Stimulated activated naive B cell treated with anti-CD40 and anti-IgM and Interleukin-4, amounts not matched to agents 10 μg/mL and 1 μg/mL and 100 μg/mL, for 72 hours (primary cell): ENCODE measurements around the gene CNKSR3.
A peak's percentile ranks its signal among the peaks of the same experiment; 100 is the strongest.

Experiments
- ATAC-seq, 2 donors: fragments of 150-1000 bp; cut with Tn5 transposase; replicated peaks; 2 replicates each; pipeline ENCODE4 v1.10.0; 2021; ENCODE audit warnings: moderate library complexity in 1 of 2
- DNase-seq: peaks from one replicate; pipeline ENCODE4 v3.0.0; 2021
- H3K27ac Mint-ChIP-seq: one replicate; pipeline ENCODE4 v1.8.0; 2022; ENCODE audit warnings: mild to moderate bottlenecking, mixed read lengths
- H3K27me3 Mint-ChIP-seq, 2 donors: one replicate each; pipeline ENCODE4 v1.8.0; 2022; ENCODE audit warnings: mixed read lengths in 2 of 2
- H3K36me3 Mint-ChIP-seq, 2 donors: one replicate each; pipeline ENCODE4 v1.8.0; 2022; ENCODE audit warnings: mixed read lengths in 2 of 2, mild to moderate bottlenecking in 1 of 2
- H3K4me1 Mint-ChIP-seq, 2 donors: one replicate each; pipeline ENCODE4 v1.8.0; 2022; ENCODE audit warnings: mixed read lengths in 2 of 2, mild to moderate bottlenecking in 1 of 2
- H3K4me3 Mint-ChIP-seq, 2 donors: one replicate each; pipeline ENCODE4 v1.8.0; 2022; ENCODE audit warnings: mild to moderate bottlenecking in 2 of 2, mixed read lengths in 2 of 2, moderate library complexity in 1 of 2
- H3K9me3 Mint-ChIP-seq, 2 donors: one replicate each; pipeline ENCODE4 v1.8.0; 2022; ENCODE audit warnings: mixed read lengths in 2 of 2, mild to moderate bottlenecking in 1 of 2

Gene CNKSR3

DNA sequence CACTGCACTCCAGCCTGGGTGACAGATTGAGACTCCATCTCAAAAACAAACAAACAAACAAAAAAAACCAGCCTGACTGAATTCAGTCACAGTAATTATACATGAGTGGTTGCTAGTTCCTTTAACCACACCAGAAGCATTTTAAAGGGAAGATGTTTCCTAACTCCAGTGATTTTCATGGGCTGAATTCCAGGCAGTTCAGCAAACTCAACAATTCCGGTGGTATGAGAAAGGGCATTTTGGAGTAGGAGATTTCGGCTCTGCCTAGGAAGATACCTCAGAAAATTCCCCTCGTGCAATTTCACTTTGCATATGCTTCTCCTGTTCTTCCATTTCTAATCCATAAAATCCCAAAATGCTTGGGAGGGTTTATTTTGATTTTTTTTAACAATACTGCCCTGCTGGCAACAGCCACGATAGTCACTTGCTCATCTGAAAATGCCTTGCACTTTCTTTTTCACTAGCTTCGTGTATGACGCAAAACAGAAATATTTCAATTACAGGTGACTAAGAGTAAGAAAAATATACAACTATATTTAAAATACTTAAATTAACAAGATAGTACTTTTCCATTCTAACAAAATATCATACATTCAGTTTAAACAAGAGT lies 105.6 kb downstream of the CNKSR3 start:
- DNase-seq (no peak), ATAC-seq (no peak)
- H3K9me3 Mint-ChIP-seq: peaks cover 2 to 4% of the 10 kb centered on the region in 2 donors
- H3K36me3 Mint-ChIP-seq: no peaks in the 10 kb centered on the region
- no peak overlapping the region for H3K4me3 Mint-ChIP-seq
- H3K4me1 Mint-ChIP-seq: no peaks in the 10 kb centered on the region
- H3K27me3 Mint-ChIP-seq: peaks cover 0 to 4% of the 10 kb centered on the region in 2 donors
- H3K27ac Mint-ChIP-seq: no peak overlapping the region

DNA sequence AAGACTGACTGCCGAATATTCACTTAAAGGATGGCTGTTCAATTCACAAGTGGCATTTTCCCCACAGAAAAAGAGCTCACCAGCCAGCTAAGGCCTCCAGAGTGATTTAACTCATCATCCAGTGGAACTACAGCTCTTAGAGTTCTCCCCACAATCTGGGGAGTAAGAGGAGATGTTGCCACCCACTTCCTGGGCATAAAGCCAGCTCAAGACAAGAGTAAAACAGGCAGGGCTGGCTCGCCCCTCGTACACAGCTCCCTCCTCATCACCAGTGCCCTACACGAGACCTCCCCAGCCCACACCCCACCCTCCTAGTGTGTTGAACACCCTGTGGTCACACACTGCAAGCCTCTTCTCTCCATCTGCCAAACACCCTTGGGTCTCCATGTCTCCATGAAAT lies 106.7 kb downstream of the CNKSR3 start:
- Mint-ChIP-seq H3K4me3 (no peak overlapping the region), H3K27me3 (peaks cover 0 to 4% of the 10 kb centered on the region in 2 donors), H3K36me3 (no peaks in the 10 kb centered on the region), H3K27ac (no peak overlapping the region), H3K4me1 (no peaks in the 10 kb centered on the region), H3K9me3 (peaks cover 2 to 4% of the 10 kb centered on the region in 2 donors)
- ATAC-seq (no peak), DNase-seq (no peak)

GRCh38 chr6:154402081-154402780 lies 108.3 kb downstream of the CNKSR3 start:
- no peak for DNase-seq
- H3K9me3 Mint-ChIP-seq: peaks cover 2 to 4% of the 10 kb centered on the region in 2 donors
- no peak overlapping the region for H3K4me3 Mint-ChIP-seq
- H3K27me3 Mint-ChIP-seq: peaks cover 0 to 8% of the 10 kb centered on the region in 2 donors
- H3K36me3 Mint-ChIP-seq: no peaks in the 10 kb centered on the region
- H3K4me1 Mint-ChIP-seq: no peaks in the 10 kb centered on the region
- ATAC-seq: no peak
- no peak overlapping the region for H3K27ac Mint-ChIP-seq

DNA sequence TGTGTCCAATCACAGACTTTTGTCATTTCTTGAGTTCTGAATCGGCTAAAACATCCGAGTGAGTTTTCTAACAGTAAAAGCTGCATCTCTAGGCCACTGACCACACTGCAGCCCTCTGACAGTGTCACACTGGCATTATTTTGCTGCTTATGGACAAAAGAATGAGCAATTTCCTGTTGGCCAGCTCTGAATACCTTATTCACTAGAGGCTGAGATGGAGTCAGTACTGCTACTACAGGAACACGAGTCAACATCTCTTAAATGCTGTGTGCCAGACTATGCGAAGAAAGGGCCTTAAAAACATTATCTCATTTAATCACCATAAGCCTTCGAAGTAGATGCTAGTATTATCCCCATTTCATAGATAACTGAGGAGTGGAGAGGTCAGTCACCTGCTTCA lies 111.4 kb downstream of the CNKSR3 start:
- H3K9me3 Mint-ChIP-seq: no peaks in the 10 kb centered on the region
- no peak overlapping the region for H3K27ac Mint-ChIP-seq
- no peaks in the 10 kb centered on the region for H3K4me1 Mint-ChIP-seq
- peaks cover 4 to 6% of the 10 kb centered on the region in 2 donors for H3K27me3 Mint-ChIP-seq
- no peak overlapping the region for H3K4me3 Mint-ChIP-seq
- ATAC-seq (no peak), DNase-seq (no peak)
- H3K36me3 Mint-ChIP-seq: no peaks in the 10 kb centered on the region

DNA sequence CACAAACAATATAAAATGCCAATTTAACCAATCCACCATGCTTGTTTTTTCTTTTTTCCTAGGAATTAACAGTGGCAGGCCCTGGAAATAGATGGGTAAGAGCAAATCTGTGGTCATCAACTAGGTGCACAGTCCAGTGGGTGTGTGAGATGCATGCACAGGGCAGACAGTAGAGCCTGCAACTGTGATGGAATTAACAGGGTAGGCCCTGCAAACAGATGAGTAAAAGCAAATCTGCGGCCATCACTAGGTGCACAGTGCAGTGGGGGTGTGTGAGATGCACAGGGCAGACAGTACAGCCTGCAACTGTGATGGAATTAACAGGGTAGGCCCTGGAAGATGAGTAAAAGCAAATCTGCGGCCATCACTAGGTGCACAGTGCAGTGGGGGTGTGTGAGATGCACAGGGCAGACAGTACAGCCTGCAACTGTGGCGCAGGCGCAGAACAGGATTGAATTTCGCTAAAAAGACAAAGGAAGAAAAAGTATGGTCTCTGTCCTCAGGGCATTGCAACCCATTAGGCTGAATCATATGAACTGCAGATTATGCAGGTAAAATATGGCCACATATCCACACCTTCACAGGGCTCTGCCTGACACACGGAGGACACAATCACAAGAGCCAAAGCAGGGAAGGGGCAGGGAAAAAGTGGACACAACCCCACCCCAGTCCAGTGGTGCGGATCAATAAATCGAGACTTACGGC lies 112.8 kb downstream of the CNKSR3 start:
- ATAC-seq (no peak), DNase-seq (no peak)
- H3K4me3 Mint-ChIP-seq: no peak overlapping the region
- H3K27me3 Mint-ChIP-seq: peaks cover 4 to 6% of the 10 kb centered on the region in 2 donors
- no peaks in the 10 kb centered on the region for H3K4me1 Mint-ChIP-seq
- no peaks in the 10 kb centered on the region for H3K9me3 Mint-ChIP-seq
- no peak overlapping the region for H3K27ac Mint-ChIP-seq
- H3K36me3 Mint-ChIP-seq: no peaks in the 10 kb centered on the region

- DNase-seq (no peak), ATAC-seq (no peak)
- Mint-ChIP-seq H3K27ac (no peak overlapping the region), H3K9me3 (peaks cover 0 to 2% of the 10 kb centered on the region in 2 donors), H3K36me3 (no peaks in the 10 kb centered on the region), H3K4me3 (no peak overlapping the region), H3K27me3 (peaks cover 4 to 6% of the 10 kb centered on the region in 2 donors), H3K4me1 (no peaks in the 10 kb centered on the region)
Observed at GRCh38 chr6:154395878-154396277, 114.6 kb downstream of the CNKSR3 start.

DNA sequence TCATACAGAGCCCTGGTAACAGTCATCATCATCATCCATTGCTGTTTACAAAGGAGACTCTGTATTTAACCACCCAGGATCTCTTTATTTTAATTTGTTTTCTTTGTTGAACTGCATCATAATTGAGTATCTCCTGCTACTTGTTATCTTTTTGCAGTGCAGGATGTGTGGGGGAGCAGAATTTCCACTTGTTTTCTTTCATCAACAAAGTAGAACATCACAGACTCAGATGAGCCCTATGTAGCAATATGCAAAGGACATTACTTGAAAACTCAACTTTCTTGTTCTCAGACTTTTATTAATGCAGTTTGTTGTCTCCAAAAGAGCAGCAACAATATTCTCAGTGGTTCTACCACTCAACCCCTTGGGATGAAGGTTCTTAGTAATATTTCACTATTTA lies 115.2 kb downstream of the CNKSR3 start:
- Mint-ChIP-seq H3K27me3 (peaks cover 4 to 6% of the 10 kb centered on the region in 2 donors), H3K4me3 (no peak overlapping the region), H3K9me3 (peaks cover 0 to 2% of the 10 kb centered on the region in 2 donors), H3K36me3 (no peaks in the 10 kb centered on the region), H3K4me1 (no peaks in the 10 kb centered on the region), H3K27ac (no peak overlapping the region)
- DNase-seq (no peak), ATAC-seq (no peak)

- ATAC-seq (no peak), DNase-seq (no peak)
- Mint-ChIP-seq H3K9me3 (peaks cover 0 to 4% of the 10 kb centered on the region in 2 donors), H3K4me3 (no peak overlapping the region), H3K4me1 (no peaks in the 10 kb centered on the region), H3K27me3 (peaks cover 6 to 8% of the 10 kb centered on the region in 2 donors), H3K27ac (no peak overlapping the region), H3K36me3 (no peaks in the 10 kb centered on the region)
Observed at GRCh38 chr6:154394571-154394970, 115.9 kb downstream of the CNKSR3 start.

DNA sequence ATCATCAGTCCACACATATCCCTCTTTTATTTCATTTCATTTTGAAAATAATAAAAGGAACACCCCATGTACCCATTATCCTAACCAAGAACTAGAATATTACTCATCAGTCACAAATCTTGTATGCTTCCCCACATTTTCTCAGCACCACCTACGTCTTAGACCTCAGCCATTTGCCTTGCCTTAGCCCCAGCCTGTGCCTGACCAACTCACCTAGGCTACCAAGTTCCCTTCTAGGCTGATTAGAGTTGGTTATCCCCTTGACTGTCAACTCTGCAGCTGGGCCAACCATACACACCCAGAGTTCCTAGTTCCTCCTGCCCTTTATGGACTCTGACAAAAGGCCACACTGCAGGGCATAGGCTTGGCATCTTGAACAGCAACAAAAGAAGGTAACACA lies 120.5 kb downstream of the CNKSR3 start:
- no peak overlapping the region for H3K27ac Mint-ChIP-seq
- ATAC-seq (peak in 1 of 2 donors; percentile 29), DNase-seq (no peak)
- no peak overlapping the region for H3K4me3 Mint-ChIP-seq
- peaks cover 14 to 20% of the 10 kb centered on the region in 2 donors for H3K27me3 Mint-ChIP-seq
- no peaks in the 10 kb centered on the region for H3K36me3 Mint-ChIP-seq
- peaks cover 6 to 11% of the 10 kb centered on the region in 2 donors for H3K9me3 Mint-ChIP-seq
- H3K4me1 Mint-ChIP-seq: no peaks in the 10 kb centered on the region

- H3K36me3 Mint-ChIP-seq: no peaks in the 10 kb centered on the region
- peaks cover 6 to 11% of the 10 kb centered on the region in 2 donors for H3K9me3 Mint-ChIP-seq
- no peak overlapping the region for H3K4me3 Mint-ChIP-seq
- DNase-seq (no peak), ATAC-seq (no peak)
- no peak overlapping the region for H3K27ac Mint-ChIP-seq
- H3K27me3 Mint-ChIP-seq: peaks cover 9 to 22% of the 10 kb centered on the region in 2 donors
- no peaks in the 10 kb centered on the region for H3K4me1 Mint-ChIP-seq
Observed at GRCh38 chr6:154388803-154389202, 121.7 kb downstream of the CNKSR3 start.

DNA sequence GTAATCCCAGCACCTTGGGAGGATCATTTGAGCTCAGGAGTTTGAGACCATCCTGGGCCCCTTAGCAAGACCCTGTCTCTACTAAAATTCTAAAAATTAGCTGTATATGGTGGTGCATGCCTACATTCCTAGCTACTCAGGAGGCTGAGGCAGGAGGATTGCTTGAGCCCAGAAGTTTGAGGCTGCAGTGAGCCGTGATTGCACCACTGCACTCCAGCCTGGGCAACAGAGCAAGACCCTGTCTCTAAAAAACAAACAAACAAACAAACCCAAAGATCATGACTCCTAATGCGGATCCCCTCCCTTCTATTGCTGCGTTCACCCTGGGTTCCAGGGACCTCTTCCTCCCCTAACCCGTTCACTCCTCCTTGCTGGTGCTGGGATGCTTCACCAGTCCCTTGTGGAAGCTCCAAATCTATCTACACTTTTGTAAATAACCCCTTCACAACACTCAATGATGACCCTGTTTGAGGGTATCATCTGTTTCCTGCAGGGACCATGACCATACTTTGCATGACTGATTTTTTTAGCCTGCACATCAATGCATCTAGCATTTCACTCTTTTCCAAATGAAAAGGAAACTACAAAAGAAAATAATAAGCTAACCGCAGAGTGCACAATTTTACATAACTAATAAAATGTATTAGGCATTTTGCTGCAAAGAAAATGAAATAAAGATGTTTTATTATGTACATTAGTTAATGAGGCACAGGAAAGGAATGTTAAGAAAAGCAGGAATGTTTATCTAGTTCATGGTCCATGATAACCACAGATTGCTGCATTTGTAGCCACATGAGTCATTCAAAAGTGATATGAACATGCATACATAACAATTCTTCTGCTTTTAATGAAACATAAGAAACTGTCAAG lies 123.4 kb downstream of the CNKSR3 start:
- H3K4me1 Mint-ChIP-seq: no peaks in the 10 kb centered on the region
- no peak for ATAC-seq
- no peak overlapping the region for H3K27ac Mint-ChIP-seq
- H3K36me3 Mint-ChIP-seq: no peaks in the 10 kb centered on the region
- H3K9me3 Mint-ChIP-seq: peaks cover 10 to 13% of the 10 kb centered on the region in 2 donors
- no peak for DNase-seq
- no peak overlapping the region for H3K4me3 Mint-ChIP-seq
- peaks cover 9 to 22% of the 10 kb centered on the region in 2 donors for H3K27me3 Mint-ChIP-seq

- Mint-ChIP-seq H3K4me1 (peaks cover 0 to 6% of the 10 kb centered on the region in 2 donors), H3K27me3 (peaks cover 5 to 14% of the 10 kb centered on the region in 2 donors), H3K27ac (no peak overlapping the region), H3K36me3 (no peaks in the 10 kb centered on the region), H3K4me3 (no peak overlapping the region), H3K9me3 (peaks cover 5 to 6% of the 10 kb centered on the region in 2 donors)
- no peak for DNase-seq
- no peak for ATAC-seq
Observed at GRCh38 chr6:154384191-154384590, 126.3 kb downstream of the CNKSR3 start.

GRCh38 chr6:154383273-154383672 lies 127.2 kb downstream of the CNKSR3 start:
- DNase-seq (no peak), ATAC-seq (no peak)
- Mint-ChIP-seq H3K4me1 (peaks cover 0 to 6% of the 10 kb centered on the region in 2 donors), H3K4me3 (no peak overlapping the region), H3K36me3 (no peaks in the 10 kb centered on the region), H3K9me3 (peaks cover 2 to 4% of the 10 kb centered on the region in 2 donors), H3K27ac (no peak overlapping the region), H3K27me3 (peaks cover 4 to 11% of the 10 kb centered on the region in 2 donors)

- Mint-ChIP-seq H3K4me3 (no peak overlapping the region), H3K36me3 (no peaks in the 10 kb centered on the region), H3K27me3 (peaks cover 4 to 11% of the 10 kb centered on the region in 2 donors), H3K4me1 (peaks cover 0 to 6% of the 10 kb centered on the region in 2 donors), H3K9me3 (peaks cover 2 to 4% of the 10 kb centered on the region in 2 donors), H3K27ac (no peak overlapping the region)
- DNase-seq: no peak
- no peak for ATAC-seq
Observed at GRCh38 chr6:154382740-154383139, 127.7 kb downstream of the CNKSR3 start.
